NCI-H446 treated with DMSO at 0.1 percent for 48 hours (cell line): Measurements from ENCODE around the gene PNPLA2.

Source experiments
- DNase-seq: peaks from one replicate; lab custom pipeline; 2025; lab: John Stamatoyannopoulos, UW

PNPLA2 gene

GRCh38 chr11:831118-831864, 12.6 kb downstream of the PNPLA2 start:
- DNase-seq: no peak

- no peak for DNase-seq
Observed at GRCh38 chr11:831961-832528, 13.3 kb downstream of the PNPLA2 start.

- peak; percentile 17 for DNase-seq
Observed at GRCh38 chr11:832529-833113, 13.9 kb downstream of the PNPLA2 start, which contains the start of gene CD151. Gene CD151 (plus strand): TSS chr11:832952. CDS start chr11:836070, 3,118 bp downstream.

- DNase-seq: no peak
Observed at GRCh38 chr11:833114-833791, 14.5 kb downstream of the PNPLA2 start.

- DNase-seq: no peak
Observed at GRCh38 chr11:833849-834311, 15.2 kb downstream of the PNPLA2 start.

GRCh38 chr11:834371-835316, 15.9 kb downstream of the PNPLA2 start:
- DNase-seq: no peak

- no peak for DNase-seq
Observed at GRCh38 chr11:836274-836673, 17.6 kb downstream of the PNPLA2 start.

GRCh38 chr11:836700-837099, 18.0 kb downstream of the PNPLA2 start:
- DNase-seq: no peak

GRCh38 chr11:837189-837989, 18.7 kb downstream of the PNPLA2 start:
- DNase-seq: no peak

GRCh38 chr11:837990-838307, 19.2 kb downstream of the PNPLA2 start:
- DNase-seq: no peak

- DNase-seq: no peak
Observed at GRCh38 chr11:838441-839279, 19.9 kb downstream of the PNPLA2 start.

GRCh38 chr11:839280-839623, 20.5 kb downstream of the PNPLA2 start:
- no peak for DNase-seq

GRCh38 chr11:839875-840617, 21.3 kb downstream of the PNPLA2 start:
- DNase-seq: no peak

GRCh38 chr11:841981-842369, 23.3 kb downstream of the PNPLA2 start:
- DNase-seq: no peak

- DNase-seq: peak; percentile 69
Observed at GRCh38 chr11:842370-843002, 23.8 kb downstream of the PNPLA2 start, which contains the start of the genes POLR2L and TSPAN4. Gene POLR2L (minus strand): TSS chr11:842529. CDS start chr11:842508, 21 bp downstream. Gene TSPAN4 (plus strand): TSS chr11:842852. CDS start chr11:850305, 7,453 bp downstream.

- no peak for DNase-seq
Observed at GRCh38 chr11:843086-843734, 24.5 kb downstream of the PNPLA2 start.

- DNase-seq: peak; percentile 52
Observed at GRCh38 chr11:843818-844692, 25.3 kb downstream of the PNPLA2 start.
